Ishikawa (cell line): ENCODE data around the gene RIT1.

ENCODE experiments used
- CEBPB ChIP-seq: IDR thresholded peaks from 2 replicates; pipeline ENCODE4 v1.6.1; 2012
- EGR1 ChIP-seq: IDR thresholded peaks from 2 replicates; pipeline ENCODE4 v1.6.1; 2012
- EP300 ChIP-seq: IDR thresholded peaks from 2 replicates; pipeline ENCODE4 v1.6.1; 2012; ENCODE audit warnings: borderline replicate concordance
- FOXM1 ChIP-seq: IDR thresholded peaks from 2 replicates; pipeline ENCODE4 v1.6.1; 2012; ENCODE audit warnings: low read depth, borderline replicate concordance
- NFIC ChIP-seq: IDR thresholded peaks from 2 replicates; pipeline ENCODE4 v1.6.1; 2012
- REST ChIP-seq: IDR thresholded peaks from 2 replicates; pipeline ENCODE4 v1.6.1; 2012; ENCODE audit warnings: low read depth, mild to moderate bottlenecking
- TCF12 ChIP-seq: IDR thresholded peaks from 2 replicates; pipeline ENCODE4 v1.6.1; 2012; ENCODE audit warnings: low read depth
- TEAD4 ChIP-seq: IDR thresholded peaks from 2 replicates; pipeline ENCODE4 v1.6.1; 2012
- YY1 ChIP-seq: IDR thresholded peaks from 2 replicates; pipeline ENCODE4 v1.6.1; 2012; ENCODE audit warnings: low read depth
- TF ChIP-seq, protein P1 (sequence below): IDR thresholded peaks from 2 replicates; pipeline ENCODE4 v1.6.1; 2012

DNA sequence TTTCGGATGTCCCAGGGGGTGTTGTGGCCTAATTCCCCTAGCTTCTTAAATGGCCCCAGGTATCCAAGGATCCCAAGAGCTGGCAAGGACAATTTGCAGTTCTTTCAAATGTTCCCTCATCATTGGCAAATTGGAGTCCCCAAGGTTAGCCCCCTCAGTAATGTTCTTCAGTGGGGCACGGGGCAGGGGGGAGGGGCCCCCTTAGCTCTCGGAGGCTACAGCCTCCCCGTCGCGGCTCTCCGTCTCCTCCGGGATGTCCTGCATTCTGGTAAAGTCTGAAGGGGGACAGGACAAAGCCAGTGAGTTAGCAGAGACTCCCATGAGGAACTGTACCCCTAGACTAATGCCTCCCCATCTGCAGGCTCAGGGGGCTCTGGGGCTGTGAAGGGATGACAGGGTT is 36.6 kb upstream of the RIT1 start:
- no peak for TF ChIP-seq EGR1
- TF ChIP-seq FOXM1, result no peak
- TF ChIP-seq REST, result no peak
- no peak for TF ChIP-seq NFIC
- no peak for TF ChIP-seq EP300
- TF ChIP-seq, protein P1, sequence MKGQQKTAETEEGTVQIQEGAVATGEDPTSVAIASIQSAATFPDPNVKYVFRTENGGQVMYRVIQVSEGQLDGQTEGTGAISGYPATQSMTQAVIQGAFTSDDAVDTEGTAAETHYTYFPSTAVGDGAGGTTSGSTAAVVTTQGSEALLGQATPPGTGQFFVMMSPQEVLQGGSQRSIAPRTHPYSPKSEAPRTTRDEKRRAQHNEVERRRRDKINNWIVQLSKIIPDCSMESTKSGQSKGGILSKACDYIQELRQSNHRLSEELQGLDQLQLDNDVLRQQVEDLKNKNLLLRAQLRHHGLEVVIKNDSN, result no peak
- no peak for TF ChIP-seq TEAD4
- TF ChIP-seq YY1, result no peak
- TF ChIP-seq CEBPB, result no peak
- TF ChIP-seq TCF12, result no peak
